SU-DHL-6 (cell line): ENCODE results near the gene TRIM66.

Experiments used
- H2AFZ ChIP-seq: fragments of 200-600 bp; sonication (generic); 2 replicates; pipeline ENCODE4 v1.6.1; 2014; ENCODE audit warnings: low read depth, mild to moderate bottlenecking, moderate library complexity, mixed read lengths, antibody characterized with exemption, low read length; ENCODE audit not compliant: severe bottlenecking
- H3F3A ChIP-seq: fragments of 200-600 bp; shearing (Covaris generic); 2 replicates; pipeline ENCODE4 v1.6.0; 2016; ENCODE audit warnings: antibody characterized with exemption, mild to moderate bottlenecking; ENCODE audit not compliant: insufficient read depth
- H3K27ac ChIP-seq: fragments of 200-600 bp; sonication (generic); 2 replicates; pipeline ENCODE4 v1.5.1; 2016; ENCODE audit warnings: low read depth, mild to moderate bottlenecking, low read length, moderate library complexity, mixed read lengths
- H3K27me3 ChIP-seq: fragments of 200-600 bp; sonication (generic), shearing (Covaris generic); 2 replicates; pipeline ENCODE4 v1.6.0; 2014; ENCODE audit warnings: mild to moderate bottlenecking, low read length
- H3K36me3 ChIP-seq: fragments of 200-600 bp; sonication (generic); 2 replicates; pipeline ENCODE4 v1.6.1; 2014; ENCODE audit warnings: mild to moderate bottlenecking, low read length, mixed read lengths
- H3K4me2 ChIP-seq: fragments of 300-600, 200-600 bp; shearing (Covaris generic), sonication (generic); 2 replicates; pipeline ENCODE4 v1.6.0; 2014; ENCODE audit warnings: low read length, low read depth, mild to moderate bottlenecking; ENCODE audit not compliant: poor library complexity, severe bottlenecking
- H3K4me3 ChIP-seq: fragments of 200-600 bp; sonication (generic); 2 replicates; pipeline ENCODE4 v1.5.1; 2014; ENCODE audit warnings: antibody characterized with exemption, low read length, mild to moderate bottlenecking, mixed read lengths; ENCODE audit not compliant: insufficient read depth, poor library complexity, severe bottlenecking
- H3K79me2 ChIP-seq: fragments of 200-600 bp; sonication (generic); 2 replicates; pipeline ENCODE4 v1.6.1; 2014; ENCODE audit warnings: mild to moderate bottlenecking, low read length, moderate library complexity; ENCODE audit not compliant: insufficient read depth
- H3K9ac ChIP-seq: fragments of 200-600 bp; sonication (generic); 2 replicates; pipeline ENCODE4 v1.7.0; 2014; ENCODE audit warnings: mild to moderate bottlenecking, low read length
- H3K9me2 ChIP-seq: fragments of 200-600 bp; sonication (generic); replicated peaks from 2 replicates; pipeline ENCODE4 v1.6.1; 2014; ENCODE audit warnings: low read length; ENCODE audit not compliant: insufficient read depth
- H3K9me3 ChIP-seq: fragments of 200-600 bp; sonication (generic); 2 replicates; pipeline ENCODE4 v1.6.1; 2014; ENCODE audit warnings: low read length, mixed read lengths; ENCODE audit not compliant: insufficient read depth
- H4K20me1 ChIP-seq: fragments of 200-600 bp; sonication (generic); 2 replicates; pipeline ENCODE4 v1.6.1; 2014; ENCODE audit warnings: low read depth, mild to moderate bottlenecking, antibody characterized with exemption, low read length, moderate library complexity, mixed read lengths
- CTCF ChIP-seq: fragments of 200-600 bp; sonication (generic); IDR thresholded peaks from one replicate; pipeline ENCODE4 v1.5.1; 2017; ENCODE audit warnings: antibody characterized with exemption, mild to moderate bottlenecking, low read length, moderate library complexity; ENCODE audit not compliant: insufficient read depth, poor library complexity, severe bottlenecking
- EZH2phosphoT487 ChIP-seq: fragments of 200-600 bp; sonication (generic), shearing (Covaris generic); conservative IDR thresholded peaks from 2 replicates; pipeline ENCODE4 v1.6.1; 2018; ENCODE audit warnings: mild to moderate bottlenecking, antibody characterized with exemption, low read length, moderate library complexity, mixed read lengths

Gene TRIM66

GRCh38 chr11:8654503-8654902 lies 28.0 kb downstream of the TRIM66 start:
- Histone ChIP-seq H3K9me3 (no peaks in the 10 kb centered on the region), H2AFZ (no peak overlapping the region), H3K79me2 (no peaks in the 10 kb centered on the region), H3K9me2 (no peaks in the 10 kb centered on the region), H3K36me3 (peaks cover 5% of the 10 kb centered on the region; the same call in 1 of the 2 replicates), H3K27me3 (no peaks in the 10 kb centered on the region), H3K9ac (no peak overlapping the region), H3K27ac (no peak overlapping the region), H3K4me2 (no peak overlapping the region), H4K20me1 (no peaks in the 10 kb centered on the region), H3K4me3 (no peak overlapping the region), H3F3A (no peaks in the 10 kb centered on the region)
- TF ChIP-seq EZH2phosphoT487, result no peak
- TF ChIP-seq CTCF, result no peak

- Histone ChIP-seq H4K20me1 (no peaks in the 10 kb centered on the region), H3K9me2 (no peaks in the 10 kb centered on the region), H3K4me2 (no peak overlapping the region), H3K79me2 (no peaks in the 10 kb centered on the region), H3K9me3 (no peaks in the 10 kb centered on the region), H3K27ac (no peak overlapping the region), H2AFZ (no peak overlapping the region), H3K9ac (no peak overlapping the region), H3K27me3 (no peaks in the 10 kb centered on the region), H3F3A (no peaks in the 10 kb centered on the region), H3K36me3 (peaks cover 7% of the 10 kb centered on the region), H3K4me3 (no peak overlapping the region)
- TF ChIP-seq CTCF (no peak), EZH2phosphoT487 (no peak)
Observed at GRCh38 chr11:8652140-8652539, 30.3 kb downstream of the TRIM66 start.

GRCh38 chr11:8650401-8650990 lies 32.0 kb downstream of the TRIM66 start:
- H3K9me3 ChIP-seq, result no peaks in the 10 kb centered on the region
- no peaks in the 10 kb centered on the region for H3F3A ChIP-seq
- no peak overlapping the region for H3K4me2 ChIP-seq
- no peak overlapping the region for H3K27ac ChIP-seq
- peaks cover 11% of the 10 kb centered on the region for H3K36me3 ChIP-seq
- no peak overlapping the region for H2AFZ ChIP-seq
- no peak overlapping the region for H3K9ac ChIP-seq
- TF ChIP-seq CTCF (no peak), EZH2phosphoT487 (no peak)
- no peaks in the 10 kb centered on the region for H4K20me1 ChIP-seq
- no peak overlapping the region for H3K4me3 ChIP-seq
- H3K79me2 ChIP-seq, result no peaks in the 10 kb centered on the region
- no peaks in the 10 kb centered on the region for H3K9me2 ChIP-seq
- no peaks in the 10 kb centered on the region for H3K27me3 ChIP-seq
